GM10248 (cell line): ENCODE measurements around the gene SMYD3.

ENCODE experiments used
- CTCF ChIA-PET: fragments of 300-600 bp; sonication (Branson Sonifier 250); formaldehyde crosslinking; extraction: SDS; loops from one replicate; lab custom pipeline; 2021; ENCODE audit warnings: antibody characterized with exemption; lab: Yijun Ruan, JAX
- POLR2A ChIA-PET: fragments of 350-650 bp; sonication (Branson Sonifier 250); formaldehyde crosslinking; extraction: SDS; loops from one replicate; lab custom pipeline; 2020; ENCODE audit warnings: antibody characterized with exemption; lab: Yijun Ruan, JAX
- DNase-seq: peaks from one replicate; pipeline ENCODE4 v3.0.0; 2012; ENCODE audit errors: extremely low spot score
- TF ChIP-seq, protein P1 (sequence below): IDR thresholded peaks from 2 replicates; pipeline ENCODE4 v1.5.1; 2012; ENCODE audit warnings: mild to moderate bottlenecking, low read depth; ENCODE audit errors: extremely low read depth, missing control alignments, control extremely low read depth

The SMYD3 gene

DNA sequence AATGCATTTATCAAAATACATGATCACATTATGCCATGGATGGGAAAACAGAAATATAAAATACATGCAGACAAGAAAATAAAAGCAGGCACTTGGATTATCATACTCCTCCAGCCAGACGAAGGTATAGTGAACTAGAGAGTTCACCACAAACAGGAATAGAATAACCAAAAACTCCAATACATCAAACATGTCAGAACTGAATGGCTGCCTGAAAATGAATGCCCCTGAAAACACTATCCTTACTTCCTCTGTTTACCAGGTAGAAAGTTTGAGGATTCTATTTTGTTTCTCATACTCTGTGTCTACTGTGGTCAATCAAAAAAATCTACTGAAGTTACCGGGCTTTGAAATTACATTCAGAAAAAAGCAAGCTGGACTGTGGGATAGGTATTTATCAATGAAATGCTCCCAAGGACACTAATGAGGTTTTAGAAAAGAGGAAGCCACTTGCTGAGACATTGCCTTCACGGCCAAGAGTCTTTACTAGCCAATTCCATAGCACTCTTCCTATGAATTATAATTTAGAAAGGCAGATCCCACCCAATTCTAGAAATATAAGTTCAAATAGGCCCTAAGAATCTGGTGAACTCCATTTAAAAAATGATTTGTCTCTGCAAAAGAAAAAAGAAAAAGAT lies 197.7 kb downstream of the SMYD3 start:
- TF ChIP-seq, protein P1, sequence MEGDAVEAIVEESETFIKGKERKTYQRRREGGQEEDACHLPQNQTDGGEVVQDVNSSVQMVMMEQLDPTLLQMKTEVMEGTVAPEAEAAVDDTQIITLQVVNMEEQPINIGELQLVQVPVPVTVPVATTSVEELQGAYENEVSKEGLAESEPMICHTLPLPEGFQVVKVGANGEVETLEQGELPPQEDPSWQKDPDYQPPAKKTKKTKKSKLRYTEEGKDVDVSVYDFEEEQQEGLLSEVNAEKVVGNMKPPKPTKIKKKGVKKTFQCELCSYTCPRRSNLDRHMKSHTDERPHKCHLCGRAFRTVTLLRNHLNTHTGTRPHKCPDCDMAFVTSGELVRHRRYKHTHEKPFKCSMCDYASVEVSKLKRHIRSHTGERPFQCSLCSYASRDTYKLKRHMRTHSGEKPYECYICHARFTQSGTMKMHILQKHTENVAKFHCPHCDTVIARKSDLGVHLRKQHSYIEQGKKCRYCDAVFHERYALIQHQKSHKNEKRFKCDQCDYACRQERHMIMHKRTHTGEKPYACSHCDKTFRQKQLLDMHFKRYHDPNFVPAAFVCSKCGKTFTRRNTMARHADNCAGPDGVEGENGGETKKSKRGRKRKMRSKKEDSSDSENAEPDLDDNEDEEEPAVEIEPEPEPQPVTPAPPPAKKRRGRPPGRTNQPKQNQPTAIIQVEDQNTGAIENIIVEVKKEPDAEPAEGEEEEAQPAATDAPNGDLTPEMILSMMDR: no peak
- no peak for DNase-seq
- POLR2A ChIA-PET: no interaction called here
- CTCF ChIA-PET: interaction anchor here (0.7 to 1.1 kb wide), 3 partner anchors 11 to 96 kb away, joined by 3 to 4 read pairs (median 3); no protein-coding TSS in a partner anchor

DNA sequence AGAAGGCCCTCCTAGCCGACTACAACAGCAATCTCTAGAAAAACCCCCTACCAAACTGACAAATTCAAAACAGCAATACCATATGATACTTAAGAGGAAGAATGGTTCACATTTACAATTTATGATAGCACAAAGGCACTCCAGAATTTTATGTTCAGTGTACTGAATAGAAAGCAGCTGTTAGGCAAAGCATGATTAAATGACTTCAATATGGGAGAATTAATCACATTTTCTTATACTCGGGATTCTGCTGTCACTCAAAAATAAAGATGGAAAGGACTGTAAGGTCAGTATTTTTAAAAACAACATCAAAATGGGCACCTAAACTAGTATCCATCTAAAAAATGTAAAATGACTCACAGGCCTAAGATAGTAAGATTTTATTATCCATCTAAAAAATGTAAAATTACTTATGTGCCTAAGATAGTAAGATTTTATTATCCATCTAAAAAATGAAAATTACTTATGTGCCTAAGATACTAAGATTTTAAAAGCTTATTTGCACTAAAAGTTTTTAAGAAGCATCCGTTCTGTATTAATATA lies 198.5 kb downstream of the SMYD3 start:
- ChIA-PET POLR2A (no interaction called here), CTCF (no interaction called here)
- TF ChIP-seq, protein P1: no peak
- DNase-seq: no peak

DNA sequence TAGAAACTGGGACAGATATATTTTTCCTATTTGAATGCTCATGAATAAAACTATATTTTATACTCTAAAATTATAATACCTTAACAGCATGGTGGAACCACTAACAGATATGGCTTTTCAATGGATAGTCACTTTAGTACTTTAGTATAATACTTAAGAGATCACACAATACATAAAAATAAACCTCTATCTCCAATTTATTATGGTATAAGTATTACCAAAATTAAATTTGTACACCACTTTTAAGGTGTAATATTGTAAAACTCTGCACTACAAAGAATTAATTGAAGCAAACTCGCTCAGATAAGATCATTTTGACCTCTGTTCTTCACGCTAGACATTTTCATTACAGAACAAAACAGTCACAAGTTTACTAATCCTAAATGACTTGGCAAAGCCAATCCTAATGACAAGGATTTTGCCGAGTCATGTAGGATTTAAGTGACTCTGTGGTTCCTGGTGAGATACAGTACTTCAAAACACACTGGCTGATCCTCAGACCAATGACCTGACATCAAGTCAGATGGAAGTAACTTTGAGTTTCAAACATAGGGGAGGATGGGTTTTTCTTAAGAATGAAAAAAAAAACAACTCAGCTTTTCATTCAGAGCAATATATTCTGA lies 200.6 kb downstream of the SMYD3 start:
- CTCF ChIA-PET: interaction anchor here (1.5 to 1.9 kb wide), 3 partner anchors 8 to 45 kb away, joined by 3 to 7 read pairs (median 4); no protein-coding TSS in a partner anchor
- no peak for DNase-seq
- POLR2A ChIA-PET: no interaction called here
- TF ChIP-seq, protein P1: no peak

DNA sequence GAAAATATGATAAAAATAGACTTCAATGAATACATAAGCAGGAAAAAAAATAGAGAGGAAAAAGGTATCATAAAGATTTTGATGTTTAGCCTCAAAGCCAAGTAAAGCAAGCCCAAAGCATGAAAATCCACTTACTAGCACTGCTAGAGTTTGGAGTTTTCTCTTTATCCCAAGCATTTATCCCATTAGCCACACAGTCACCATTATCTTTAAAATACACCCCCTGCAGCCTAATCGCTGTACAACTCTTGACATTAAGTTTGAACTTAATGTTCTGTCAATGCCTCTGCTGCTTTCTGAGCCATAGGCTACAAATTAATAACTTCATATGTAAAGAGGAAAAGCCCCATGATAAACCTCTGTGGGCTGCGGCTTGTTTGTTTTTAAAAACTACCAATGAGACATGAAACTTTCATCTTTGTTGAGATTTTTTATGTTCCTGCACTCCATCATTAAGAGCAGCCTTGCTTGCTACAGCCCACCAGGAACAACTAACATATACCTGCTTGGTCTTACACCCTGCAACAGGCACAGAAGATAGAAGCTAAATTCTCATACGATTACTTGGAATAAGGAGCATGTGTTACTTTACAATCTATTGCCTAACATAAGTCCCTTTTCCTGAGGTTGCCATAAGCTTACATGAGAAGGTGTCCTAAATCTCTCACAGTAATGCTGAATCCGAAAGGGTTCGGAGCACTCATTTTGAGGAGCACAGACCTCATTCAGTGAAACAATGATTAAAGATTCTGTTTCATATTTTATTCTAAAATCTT lies 202.4 kb downstream of the SMYD3 start:
- TF ChIP-seq, protein P1: no peak
- DNase-seq: no peak
- POLR2A ChIA-PET: no interaction called here
- CTCF ChIA-PET: interaction anchor here (0.9 to 1.9 kb wide), 5 partner anchors 10 to 90 kb away, joined by 3 to 7 read pairs (median 3); no protein-coding TSS in a partner anchor

DNA sequence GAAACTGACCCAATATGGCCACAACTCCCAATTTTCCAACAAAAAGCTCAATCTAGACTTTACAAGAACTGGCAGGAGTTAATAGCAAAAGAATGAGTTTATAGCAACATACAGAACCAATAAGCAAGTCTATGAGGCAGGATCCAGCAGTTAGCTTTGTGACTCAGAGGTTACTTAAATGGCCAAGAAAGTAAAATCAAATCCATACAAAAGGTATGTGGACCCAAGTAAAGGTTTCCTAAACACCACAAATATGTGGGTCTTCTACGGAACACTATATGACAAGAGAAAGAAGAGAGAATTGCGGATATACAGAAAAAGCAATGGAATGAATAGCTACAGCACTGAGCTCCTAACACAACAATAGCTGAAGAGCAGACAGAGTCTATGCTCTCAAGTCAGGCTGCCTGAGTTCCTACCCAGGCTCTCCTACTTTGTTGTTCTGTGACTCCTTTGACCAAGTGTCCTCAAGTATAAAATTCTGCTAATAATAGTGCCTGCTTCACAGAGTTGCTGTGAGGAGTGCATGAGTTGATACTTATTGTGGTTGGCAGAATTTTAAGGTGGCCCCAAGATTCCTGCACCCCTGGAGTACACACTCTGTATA lies 204.3 kb downstream of the SMYD3 start:
- ChIA-PET CTCF (interaction anchor here (0.5 to 1.5 kb wide), 4 partner anchors 9 to 395 kb away, joined by 3 to 5 read pairs (median 4); no protein-coding TSS in a partner anchor), POLR2A (interaction anchor here (0.6 kb wide), 1 partner anchor 15 kb away, joined by 3 read pairs; no protein-coding TSS in a partner anchor)
- DNase-seq: no peak
- TF ChIP-seq, protein P1: no peak

DNA sequence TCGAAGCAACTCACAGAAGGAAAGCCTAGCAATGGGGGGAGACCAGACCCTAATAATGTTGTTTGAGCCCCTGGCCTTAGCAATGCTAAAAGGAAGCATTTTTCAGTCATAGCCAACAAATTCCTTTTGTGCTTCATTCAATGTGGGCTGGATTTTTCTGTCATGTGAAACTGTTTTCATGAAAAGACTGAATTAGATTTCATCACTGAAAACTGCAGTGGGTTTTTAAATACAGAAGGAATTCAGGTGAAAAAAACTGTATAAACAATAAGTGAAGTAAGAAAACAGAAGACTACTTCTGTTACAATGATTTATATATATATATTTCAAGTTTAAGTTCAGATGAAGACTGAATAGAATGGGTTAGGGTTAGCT lies 204.8 kb downstream of the SMYD3 start:
- no peak for DNase-seq
- ChIA-PET POLR2A (interaction anchor here (0.6 kb wide), 1 partner anchor 15 kb away, joined by 3 read pairs; no protein-coding TSS in a partner anchor), CTCF (interaction anchor here (0.5 to 1.5 kb wide), 4 partner anchors 9 to 394 kb away, joined by 3 to 5 read pairs (median 4); no protein-coding TSS in a partner anchor)
- TF ChIP-seq, protein P1: no peak
